ENCODE results near the gene NISCH.

NISCH gene

DNA sequence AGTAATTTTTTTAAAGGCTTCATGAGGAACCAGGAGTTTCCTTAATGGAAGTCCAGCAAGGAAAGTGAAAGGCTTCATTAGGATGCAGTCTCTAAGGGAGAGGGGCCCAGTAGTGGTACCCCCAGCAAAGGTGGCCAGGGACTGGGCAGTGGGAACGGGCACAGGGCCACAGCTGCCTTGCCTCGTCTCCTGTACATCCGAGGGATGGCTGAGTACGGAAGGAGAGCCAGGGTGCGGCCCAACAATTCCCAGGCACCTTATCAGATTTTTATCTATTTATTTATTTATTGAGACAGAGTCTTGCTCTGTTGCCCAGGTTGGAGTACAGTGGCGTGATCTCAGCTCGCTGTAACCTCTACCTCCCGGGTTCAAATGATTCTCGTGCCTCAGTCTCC is 25.0 kb upstream of the NISCH start:
- in situ Hi-C loops (cut with MboI; ENCODE audit: low sequenced_read_pairs, unreplicated experiment): no loop called here
- no peak for DNase-seq (ENCODE audit: low spot score)

DNA sequence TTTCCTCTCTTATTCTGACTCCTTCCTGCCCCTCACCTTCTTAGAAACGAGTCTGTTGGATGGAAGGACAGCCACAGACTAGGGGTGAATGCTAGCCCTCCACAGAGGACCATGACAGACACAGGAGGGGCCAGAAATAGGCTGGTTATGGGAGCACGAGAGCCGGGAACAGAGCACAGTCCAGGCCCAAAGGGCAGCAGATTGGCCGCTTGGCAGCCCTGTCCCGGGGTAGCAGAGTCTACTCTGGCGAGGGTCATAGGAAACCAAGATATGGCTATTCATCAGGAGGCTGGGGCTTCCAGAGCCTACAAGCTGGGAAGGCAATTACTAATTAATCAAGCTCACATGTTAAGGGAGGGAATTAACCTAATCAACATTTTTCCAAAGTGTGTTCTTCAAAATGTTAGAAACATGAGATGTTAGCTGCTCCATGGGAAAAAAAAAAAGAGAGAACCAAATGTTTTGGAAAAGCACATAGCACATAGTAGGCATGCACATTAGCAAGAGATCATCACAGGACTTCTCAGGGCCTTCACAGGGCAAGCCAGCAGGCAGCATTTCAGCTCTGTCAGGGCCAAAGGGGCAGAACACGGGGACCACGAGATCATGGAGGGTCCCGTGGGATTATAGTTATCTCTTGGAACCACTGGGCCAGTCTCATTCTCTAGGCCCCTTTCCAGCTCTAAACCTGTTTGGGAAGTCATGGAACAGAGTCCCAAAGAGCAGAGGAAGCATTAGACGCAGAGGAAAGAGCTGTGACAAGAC is 23.8 kb upstream of the NISCH start:
- TF ChIP-seq, protein P1, sequence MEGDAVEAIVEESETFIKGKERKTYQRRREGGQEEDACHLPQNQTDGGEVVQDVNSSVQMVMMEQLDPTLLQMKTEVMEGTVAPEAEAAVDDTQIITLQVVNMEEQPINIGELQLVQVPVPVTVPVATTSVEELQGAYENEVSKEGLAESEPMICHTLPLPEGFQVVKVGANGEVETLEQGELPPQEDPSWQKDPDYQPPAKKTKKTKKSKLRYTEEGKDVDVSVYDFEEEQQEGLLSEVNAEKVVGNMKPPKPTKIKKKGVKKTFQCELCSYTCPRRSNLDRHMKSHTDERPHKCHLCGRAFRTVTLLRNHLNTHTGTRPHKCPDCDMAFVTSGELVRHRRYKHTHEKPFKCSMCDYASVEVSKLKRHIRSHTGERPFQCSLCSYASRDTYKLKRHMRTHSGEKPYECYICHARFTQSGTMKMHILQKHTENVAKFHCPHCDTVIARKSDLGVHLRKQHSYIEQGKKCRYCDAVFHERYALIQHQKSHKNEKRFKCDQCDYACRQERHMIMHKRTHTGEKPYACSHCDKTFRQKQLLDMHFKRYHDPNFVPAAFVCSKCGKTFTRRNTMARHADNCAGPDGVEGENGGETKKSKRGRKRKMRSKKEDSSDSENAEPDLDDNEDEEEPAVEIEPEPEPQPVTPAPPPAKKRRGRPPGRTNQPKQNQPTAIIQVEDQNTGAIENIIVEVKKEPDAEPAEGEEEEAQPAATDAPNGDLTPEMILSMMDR (IDR thresholded peaks at IDR 0.05; ENCODE audit: borderline replicate concordance, control extremely low read depth, extremely low read depth, insufficient read depth, missing control alignments): no peak
- in situ Hi-C loops (cut with MboI; ENCODE audit: low sequenced_read_pairs, unreplicated experiment): no loop called here
- DNase-seq (ENCODE audit: low spot score): no peak

More for the DNA sequence above, 25.0 kb upstream of the NISCH start:
- TF ChIP-seq, protein P1 (IDR thresholded peaks at IDR 0.05; ENCODE audit: borderline replicate concordance, control extremely low read depth, extremely low read depth, insufficient read depth, missing control alignments): no peak

DNA sequence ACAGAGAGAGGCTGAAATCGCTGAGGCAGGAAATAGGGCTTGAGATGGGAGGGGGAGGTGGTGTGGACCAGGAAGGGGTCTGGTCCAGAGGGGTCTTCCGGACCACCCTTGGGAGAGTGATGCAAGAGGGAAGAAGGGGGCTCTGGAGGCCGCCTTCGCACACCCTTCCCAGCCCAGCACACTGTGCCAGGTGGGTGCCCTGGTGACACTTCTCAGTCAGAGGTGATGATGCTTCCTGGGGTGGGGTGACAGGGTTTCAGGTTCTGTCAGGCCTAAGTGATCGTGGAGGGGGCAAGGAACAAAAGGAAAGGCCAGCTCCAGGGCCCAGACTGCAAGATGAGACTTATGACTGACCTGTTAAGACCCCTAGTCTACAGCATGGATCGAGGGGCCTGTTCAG is 23.2 kb upstream of the NISCH start:
- DNase-seq (ENCODE audit: low spot score): no peak
- TF ChIP-seq, protein P1 (IDR thresholded peaks at IDR 0.05; ENCODE audit: borderline replicate concordance, control extremely low read depth, extremely low read depth, insufficient read depth, missing control alignments): no peak
- in situ Hi-C loops (cut with MboI; ENCODE audit: low sequenced_read_pairs, unreplicated experiment): no loop called here

DNA sequence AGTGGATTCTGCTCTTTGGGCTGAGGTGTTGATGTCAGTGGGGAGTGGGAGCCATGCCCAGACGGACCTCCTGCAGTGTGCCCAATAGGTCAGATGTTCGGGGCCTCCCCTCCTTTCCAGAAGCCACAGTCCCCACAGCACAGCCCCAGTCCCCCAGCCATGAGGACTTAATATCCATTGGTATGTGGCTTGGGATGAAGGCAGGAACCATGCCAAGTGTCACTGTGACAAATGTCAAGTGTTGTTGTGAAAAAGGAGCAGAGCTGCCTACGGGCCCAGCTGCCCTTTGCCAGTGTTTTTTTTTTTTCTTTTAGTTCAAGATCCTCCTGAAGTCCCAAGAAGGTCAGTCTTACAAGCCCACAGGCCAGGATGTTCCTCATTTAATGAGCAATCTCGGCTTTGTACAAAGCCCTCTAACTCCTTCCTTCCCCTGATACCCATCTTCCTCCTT is 22.7 kb upstream of the NISCH start:
- TF ChIP-seq, protein P1 (IDR thresholded peaks at IDR 0.05; ENCODE audit: borderline replicate concordance, control extremely low read depth, extremely low read depth, insufficient read depth, missing control alignments): no peak
- in situ Hi-C loops (cut with MboI; ENCODE audit: low sequenced_read_pairs, unreplicated experiment): no loop called here
- no peak for DNase-seq (ENCODE audit: low spot score)

DNA sequence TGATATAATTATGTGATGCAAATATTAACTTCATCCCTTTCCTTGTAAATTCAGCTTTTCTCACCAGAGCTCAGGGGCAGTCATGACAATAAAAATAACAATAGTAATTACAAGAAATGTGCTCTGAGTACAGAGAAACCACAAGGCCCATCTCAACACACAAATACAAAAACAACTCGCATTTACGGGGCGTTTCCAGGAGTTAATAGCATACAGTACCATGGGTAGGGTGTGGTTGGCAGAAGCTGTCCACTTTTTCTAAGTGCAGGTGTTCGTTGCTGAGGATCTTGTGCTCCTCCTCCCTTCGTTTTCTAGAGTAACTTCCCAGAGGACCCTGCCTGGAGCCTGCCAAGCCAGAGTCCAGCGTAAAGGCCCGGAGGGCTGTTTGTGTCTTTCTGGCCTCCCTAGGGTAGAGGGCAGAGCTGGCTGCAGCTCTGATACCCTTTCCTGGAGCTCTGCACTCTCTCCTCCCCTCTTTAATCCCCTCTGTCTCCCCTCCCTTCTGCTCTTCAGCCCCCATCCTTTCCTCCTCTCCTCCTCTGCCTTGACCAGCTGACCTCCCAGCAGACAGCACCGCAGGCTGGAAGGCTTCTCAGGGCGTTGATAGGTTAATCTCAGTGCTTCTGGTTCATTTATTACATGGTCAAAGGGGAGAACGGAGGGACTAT is 21.9 kb upstream of the NISCH start:
- no peak for DNase-seq (ENCODE audit: low spot score)
- in situ Hi-C loops (cut with MboI; ENCODE audit: low sequenced_read_pairs, unreplicated experiment): no loop called here
- TF ChIP-seq, protein P1 (IDR thresholded peaks at IDR 0.05; ENCODE audit: borderline replicate concordance, control extremely low read depth, extremely low read depth, insufficient read depth, missing control alignments): no peak

GRCh38 chr3:52433996-52434479 is 21.4 kb upstream of the NISCH start:
- TF ChIP-seq, protein P1 (IDR thresholded peaks at IDR 0.05; ENCODE audit: borderline replicate concordance, control extremely low read depth, extremely low read depth, insufficient read depth, missing control alignments): no peak
- in situ Hi-C loops (cut with MboI; ENCODE audit: low sequenced_read_pairs, unreplicated experiment): no loop called here
- no peak for DNase-seq (ENCODE audit: low spot score)
